GM18870 (cell line): ENCODE results near the gene MAGEB3.

Source experiments
- ATAC-seq: cut with Tn5 transposase; IDR thresholded peaks from one replicate; pipeline ENCODE4 v1.9.1; 2021; ENCODE audit warnings: moderate library complexity; ENCODE audit not compliant: unreplicated experiment

MAGEB3 gene

GRCh38 chrX:30275498-30275897, 45.0 kb downstream of the MAGEB3 start:
- no peak for ATAC-seq

DNA sequence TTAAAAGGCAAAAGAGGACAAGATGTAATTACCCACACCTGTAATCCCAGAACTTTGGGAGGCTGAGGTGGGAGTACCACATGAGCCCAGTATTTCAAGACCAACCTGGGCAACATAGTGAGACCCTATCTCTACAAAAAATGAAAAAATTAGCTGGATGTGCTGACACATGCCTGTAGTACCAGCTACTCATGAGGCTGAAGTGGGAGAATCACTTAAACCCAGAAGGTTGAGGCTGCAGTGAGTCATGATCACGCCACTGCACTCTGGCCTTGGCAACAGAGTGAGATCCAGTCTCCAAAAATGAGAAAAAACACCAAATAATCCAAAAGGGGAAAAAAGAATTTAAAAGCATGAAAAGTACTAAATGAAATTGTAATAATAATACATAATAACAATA, 47.9 kb downstream of the MAGEB3 start:
- no peak for ATAC-seq

DNA sequence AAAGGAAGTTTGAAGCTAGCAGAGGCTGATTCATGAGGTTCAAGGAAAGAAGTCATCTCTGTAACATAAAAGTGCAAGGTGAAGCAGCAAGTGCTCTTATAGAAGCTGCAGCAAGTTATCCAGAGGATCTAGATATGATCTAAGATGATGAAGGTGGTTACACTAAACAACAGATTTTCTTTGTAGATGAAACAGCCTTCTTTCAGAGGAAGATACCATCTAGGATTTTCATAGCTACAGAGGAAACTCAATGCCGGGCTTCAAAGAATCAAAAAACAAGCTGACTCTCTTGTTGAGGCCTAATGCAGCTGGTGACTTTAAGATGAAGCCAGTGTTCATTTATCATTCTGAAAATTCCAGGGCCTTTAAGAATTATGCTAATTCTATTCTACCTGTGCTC, 50.0 kb downstream of the MAGEB3 start:
- no peak for ATAC-seq

GRCh38 chrX:30282527-30282926, 52.1 kb downstream of the MAGEB3 start:
- no peak for ATAC-seq

DNA sequence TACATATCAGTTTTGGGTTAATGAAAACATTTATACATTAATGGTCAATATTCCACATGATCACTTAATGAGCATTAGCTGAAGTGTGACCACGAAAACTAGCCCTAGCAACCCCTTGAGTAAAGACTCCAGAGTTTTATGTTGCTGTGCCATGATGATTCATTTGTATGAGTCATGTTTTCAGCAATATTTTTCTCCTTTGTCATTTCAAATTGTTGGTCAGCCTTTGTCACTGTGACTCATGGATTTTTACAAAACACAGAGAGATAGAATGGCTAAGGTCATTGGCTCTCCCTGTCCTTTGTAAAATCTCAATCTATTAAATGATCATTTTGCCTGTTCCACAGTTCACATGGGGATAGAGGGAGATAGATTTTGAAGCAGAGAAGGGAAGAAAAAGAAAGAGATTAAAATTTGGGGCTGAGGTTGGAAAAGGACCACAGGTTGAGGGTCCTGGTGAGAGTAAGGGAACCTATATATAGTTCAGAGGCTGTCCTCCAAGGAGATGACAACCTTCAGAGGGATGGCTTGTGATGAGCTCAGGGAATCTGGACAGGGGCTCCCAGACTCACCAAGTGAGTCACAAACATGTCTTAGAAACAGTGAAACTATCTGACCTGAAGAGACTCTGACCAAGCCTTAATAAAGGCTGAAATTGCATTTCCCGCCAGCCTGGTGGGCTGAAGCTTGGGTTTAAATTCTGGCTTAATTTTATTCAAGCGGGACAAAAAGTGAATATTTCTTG, 53.2 kb downstream of the MAGEB3 start:
- ATAC-seq: no peak
